Stimulated activated CD4-positive, alpha-beta T cell treated with anti-CD3 and anti-CD28 coated beads, Interleukin-15, amount 100 ng/mL, for 1 hour (primary cell): ENCODE data around the gene SCP2.

Experiments used
- DNase-seq, 2 donors: peaks; one replicate each; pipeline ENCODE4 v3.0.0-alpha.2; 2020; ENCODE audit warnings: low read depth in 1 of 2, low spot score in 1 of 2

Gene SCP2

GRCh38 chr1:53080769-53081168, 153.7 kb downstream of the SCP2 start:
- DNase-seq = no peak

GRCh38 chr1:53081384-53082066, 154.4 kb downstream of the SCP2 start:
- DNase-seq = no peak

- no peak for DNase-seq
Observed at GRCh38 chr1:53082826-53083455, 155.9 kb downstream of the SCP2 start.

GRCh38 chr1:53083636-53084588, 156.8 kb downstream of the SCP2 start:
- DNase-seq = no peak

- no peak for DNase-seq
Observed at GRCh38 chr1:53084589-53084971, 157.5 kb downstream of the SCP2 start.

GRCh38 chr1:53085405-53085804, 158.3 kb downstream of the SCP2 start:
- DNase-seq = no peak

GRCh38 chr1:53086491-53087070, 159.5 kb downstream of the SCP2 start:
- DNase-seq = no peak

- no peak for DNase-seq
Observed at GRCh38 chr1:53087332-53088285, 160.5 kb downstream of the SCP2 start.

- no peak for DNase-seq
Observed at GRCh38 chr1:53088616-53089300, 161.7 kb downstream of the SCP2 start.

GRCh38 chr1:53089478-53090226, 162.6 kb downstream of the SCP2 start:
- no peak for DNase-seq

- DNase-seq = no peak
Observed at GRCh38 chr1:53090227-53091147, 163.4 kb downstream of the SCP2 start.

- DNase-seq = no peak
Observed at GRCh38 chr1:53091841-53092645, 165.0 kb downstream of the SCP2 start.

GRCh38 chr1:53092659-53093450, 165.8 kb downstream of the SCP2 start:
- no peak for DNase-seq

GRCh38 chr1:53093451-53093754, 166.3 kb downstream of the SCP2 start:
- DNase-seq = no peak

GRCh38 chr1:53093778-53094532, 166.9 kb downstream of the SCP2 start:
- DNase-seq = no peak

- DNase-seq = no peak
Observed at GRCh38 chr1:53094533-53094919, 167.4 kb downstream of the SCP2 start.
